CD4-positive, alpha-beta T cell (primary cell): ENCODE data around the gene ARL8B. TPM values are rescaled to one million over a fixed set of nuclear protein-coding genes. Genes with fewer than 3 reads are reported as not detected.
"Not testable (repeated sequence)": the region's sequence is repeated elsewhere in the genome, so short reads cannot be mapped to it uniquely, and the experiment has no call there.

Experiments
- ATAC-seq: fragments of 200-7000 bp; cut with Tn5 transposase; one replicate; pipeline ENCODE4 v1.10.0; 2022; ENCODE audit warnings: mild to moderate bottlenecking; ENCODE audit not compliant: poor library complexity
- CTCF ChIA-PET: fragments of 350-600 bp; sonication (Branson Sonifier 250); formaldehyde crosslinking; loops from one replicate; lab custom pipeline; 2021; ENCODE audit warnings: antibody characterized with exemption, inconsistent platforms; lab: Charles Lee
- POLR2A ChIA-PET: fragments of 350-600 bp; sonication (Branson Sonifier 250); formaldehyde crosslinking; loops from one replicate; lab custom pipeline; 2021; ENCODE audit warnings: antibody characterized with exemption, inconsistent platforms; lab: Charles Lee
- DNase-seq, 14 experiments: peaks; one replicate each; pipeline ENCODE4 v3.0.0-alpha.2; 2013 to 2020; ENCODE audit warnings: mixed read lengths in 2 of 14
- H3K27ac ChIP-seq, 2 donors: one replicate each; pipeline versions ENCODE4 v1.5.1 to v1.7.0; 2013; ENCODE audit warnings: low read length in 2 of 2, low read depth in 1 of 2, mild to moderate bottlenecking in 1 of 2
- H3K27me3 ChIP-seq, 2 experiments: 1 replicate in 1 of 2; 2 replicates in 1 of 2; pipeline versions ENCODE4 v1.6.1 to v1.7.0; 2013; ENCODE audit warnings: low read length in 2 of 2, control low read depth in 1 of 2, mild to moderate bottlenecking in 1 of 2, moderate library complexity in 1 of 2; ENCODE audit not compliant: insufficient read depth in 2 of 2, control insufficient read depth in 1 of 2
- H3K36me3 ChIP-seq: one replicate; pipeline ENCODE4 v1.6.1; 2013; ENCODE audit warnings: low read length, control low read depth; ENCODE audit not compliant: insufficient read depth
- H3K4me1 ChIP-seq: one replicate; pipeline ENCODE4 v1.6.1; 2013; ENCODE audit warnings: low read length, control low read depth; ENCODE audit not compliant: insufficient read depth
- H3K4me3 ChIP-seq: one replicate; pipeline ENCODE4 v1.5.1; 2013; ENCODE audit warnings: mild to moderate bottlenecking, low read length, moderate library complexity
- H3K9me3 ChIP-seq, 2 experiments: 1 replicate in 1 of 2; 2 replicates in 1 of 2; pipeline versions ENCODE4 v1.6.1 to v1.7.0; 2013; ENCODE audit warnings: low read length in 2 of 2, mild to moderate bottlenecking in 2 of 2, control low read depth in 1 of 2, moderate library complexity in 1 of 2; ENCODE audit not compliant: control insufficient read depth in 1 of 2, insufficient read depth in 1 of 2
- H3K27ac Mint-ChIP-seq: one replicate; pipeline ENCODE4 v1.8.0; 2020; ENCODE audit warnings: mixed read lengths
- H3K27me3 Mint-ChIP-seq: one replicate; pipeline ENCODE4 v1.8.0; 2021; ENCODE audit warnings: mixed read lengths
- H3K36me3 Mint-ChIP-seq: one replicate; pipeline ENCODE4 v1.8.0; 2021; ENCODE audit warnings: low read depth, mixed read lengths
- H3K4me1 Mint-ChIP-seq: one replicate; pipeline ENCODE4 v1.8.0; 2021; ENCODE audit warnings: low read depth, mixed read lengths
- H3K4me3 Mint-ChIP-seq: one replicate; pipeline ENCODE4 v1.8.0; 2020; ENCODE audit warnings: mild to moderate bottlenecking, mixed read lengths
- H3K9me3 Mint-ChIP-seq: one replicate; pipeline ENCODE4 v1.8.0; 2020; ENCODE audit warnings: mixed read lengths
- CTCF ChIP-seq: fragments of 200-600 bp; IDR thresholded peaks from one replicate; pipeline ENCODE4 v1.8.0; 2022; ENCODE audit warnings: antibody characterized with exemption, mild to moderate bottlenecking
- intact Hi-C, 2 experiments: fragments of 100-400 bp; cut with DNase I in 1 of 2; cut with micrococcal nuclease in 1 of 2; formaldehyde crosslinking; loops; one replicate each; pipeline versions ENCODE4 v1.15.1 to v1.9.0; 2023 to 2025; cut with DNase I, micrococcal nuclease
- total RNA-seq, 174 experiments: library from RNA in 2 of 174; stranded (reverse) in 2 of 174; gene quantifications; one replicate each; pipeline ENCODE4 v1.2.3 and lab custom pipeline; 2021 to 2026

Gene ARL8B
- total RNA-seq, 2 experiments from 2014 or later = 48.5 to 49.7 TPM

- ChIA-PET CTCF (no interaction called here), POLR2A (no interaction called here)
- Histone ChIP-seq H3K4me3 (no peak overlapping the region), H3K36me3 (no peaks in the 10 kb centered on the region), H3K27ac (no peak overlapping the region), H3K9me3 (no peaks in the 10 kb centered on the region), H3K4me1 (no peaks in the 10 kb centered on the region), H3K27me3 (no peaks in the 10 kb centered on the region)
- Mint-ChIP-seq H3K27ac (no peak overlapping the region), H3K27me3 (no peaks in the 10 kb centered on the region), H3K4me3 (no peak overlapping the region), H3K9me3 (no peaks in the 10 kb centered on the region), H3K36me3 (no peaks in the 10 kb centered on the region), H3K4me1 (no peaks in the 10 kb centered on the region)
- intact Hi-C loops = no loop called here
- ATAC-seq = no peak
- no peak for DNase-seq
- no peak for TF ChIP-seq CTCF
Observed at GRCh38 chr3:5079761-5080160, 42.3 kb upstream of the ARL8B start.

DNA sequence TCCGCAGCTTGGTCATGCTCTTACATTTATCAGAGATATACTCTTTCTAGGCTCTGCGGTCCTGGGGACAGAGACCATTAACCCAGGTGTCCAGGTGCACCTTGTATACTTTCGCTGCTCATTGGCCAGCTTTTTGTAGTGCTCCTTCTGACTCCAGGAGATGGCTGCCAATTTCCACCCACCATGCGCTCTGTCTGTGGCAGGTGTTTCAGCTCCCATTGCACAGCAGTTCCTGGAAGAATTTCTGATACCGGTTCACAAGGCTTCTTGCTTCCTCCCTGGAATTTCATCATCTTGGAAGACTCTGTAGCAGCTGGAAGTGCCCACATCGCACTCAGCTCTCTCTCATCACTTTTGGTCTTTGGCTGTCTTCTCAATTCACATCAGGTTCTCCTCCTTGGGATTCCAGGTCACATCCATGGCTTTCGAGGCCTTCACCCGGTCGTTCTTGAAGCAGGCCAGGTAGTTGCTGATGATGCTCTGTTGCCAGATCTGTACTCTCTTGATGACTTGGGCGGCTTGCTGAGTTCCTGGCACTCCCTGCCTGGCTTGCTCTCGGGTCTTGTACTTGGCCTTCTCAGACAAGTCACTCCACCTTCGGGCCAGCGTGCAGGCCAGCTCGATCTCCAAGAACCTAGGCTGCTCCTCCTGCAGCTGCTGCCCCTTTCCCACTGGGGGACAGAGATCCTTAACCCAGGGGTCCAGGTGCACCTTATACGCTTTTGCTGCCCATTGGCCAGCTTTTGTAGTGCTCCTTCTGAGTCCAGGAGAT, 41.1 kb upstream of the ARL8B start:
- H3K9me3 Mint-ChIP-seq = no peaks in the 10 kb centered on the region
- no peaks in the 10 kb centered on the region for H3K36me3 Mint-ChIP-seq
- TF ChIP-seq CTCF = no peak
- DNase-seq (no peak), ATAC-seq (no peak)
- intact Hi-C loops = no loop called here
- no peak overlapping the region for H3K4me3 Mint-ChIP-seq
- H3K36me3 ChIP-seq = no peaks in the 10 kb centered on the region
- no peaks in the 10 kb centered on the region for H3K27me3 Mint-ChIP-seq
- H3K9me3 ChIP-seq = no peaks in the 10 kb centered on the region
- no peaks in the 10 kb centered on the region for H3K4me1 ChIP-seq
- H3K27ac Mint-ChIP-seq = no peak overlapping the region
- no peaks in the 10 kb centered on the region for H3K4me1 Mint-ChIP-seq
- ChIA-PET CTCF (no interaction called here), POLR2A (no interaction called here)
- H3K27ac ChIP-seq = no peak overlapping the region
- no peak overlapping the region for H3K4me3 ChIP-seq
- H3K27me3 ChIP-seq = no peaks in the 10 kb centered on the region

DNA sequence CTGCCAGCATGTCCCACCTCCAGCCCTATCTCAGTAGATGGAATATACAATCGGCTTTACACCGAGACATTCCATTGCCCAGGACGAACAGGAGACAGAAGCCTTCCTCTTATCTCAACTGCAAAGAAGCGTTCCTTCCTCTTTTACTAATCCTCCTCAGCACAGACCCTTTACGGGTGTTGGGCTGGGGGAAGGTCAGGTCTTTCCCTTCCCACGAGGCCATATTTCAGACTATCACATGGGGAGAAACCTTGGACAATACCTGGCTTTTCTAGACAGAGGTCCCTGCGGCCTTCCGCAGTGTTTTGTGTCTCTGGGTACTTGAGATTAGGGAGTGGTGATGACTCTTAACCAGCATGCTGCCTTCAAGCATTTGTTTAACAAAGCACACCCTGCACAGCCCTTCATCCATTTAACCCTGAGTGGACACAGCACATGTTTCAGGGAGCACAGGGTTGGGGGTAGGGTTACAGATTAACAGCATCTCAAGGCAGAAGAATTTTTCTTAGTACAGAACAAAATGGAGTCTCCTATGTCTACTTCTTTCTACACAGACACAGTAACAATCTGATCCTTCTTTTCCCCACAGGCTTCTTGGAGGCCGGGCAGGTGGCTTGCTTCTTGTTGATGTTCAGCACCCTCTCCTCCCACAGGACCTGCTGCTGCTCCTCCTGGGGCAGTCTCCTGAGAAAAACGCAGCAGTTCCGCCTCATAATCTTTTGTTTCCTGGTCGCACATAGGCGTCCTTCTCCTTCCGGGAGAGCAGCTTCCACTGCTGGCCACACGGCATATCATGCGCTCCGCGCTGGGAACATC, 39.9 kb upstream of the ARL8B start:
- intact Hi-C loops, H3K4me3 ChIP-seq, CTCF ChIA-PET, H3K27ac ChIP-seq, H3K36me3 Mint-ChIP-seq, H3K9me3 ChIP-seq, ATAC-seq, DNase-seq, H3K4me3 Mint-ChIP-seq, H3K27me3 Mint-ChIP-seq, H3K4me1 ChIP-seq, H3K9me3 Mint-ChIP-seq, H3K27ac Mint-ChIP-seq, POLR2A ChIA-PET, H3K36me3 ChIP-seq, H3K4me1 Mint-ChIP-seq, H3K27me3 ChIP-seq: not testable (repeated sequence)
